Hypothalamus (tissue), 51 donors: ENCODE data around the gene GOLGA6A.
"Not testable (repeated sequence)": the region's sequence is repeated elsewhere in the genome, so short reads cannot be mapped to it uniquely, and the experiment has no call there.

ENCODE experiments used
- DNase-seq, 51 donors: peaks; one replicate each; lab custom pipeline; 2025; lab: John Stamatoyannopoulos, UW

Gene GOLGA6A

GRCh38 chr15:74082450-74082849 is at the start of gene GOLGA6A:
TSS of gene GOLGA6A (minus strand) at chr15:74082550. CDS start at chr15:74082509, 41 bp downstream.
- DNase-seq, result not testable (repeated sequence)

GRCh38 chr15:74131628-74132413 is 49.5 kb upstream of the GOLGA6A start:
- DNase-seq, result no peak

GRCh38 chr15:74130849-74131627 is 48.7 kb upstream of the GOLGA6A start:
- no peak for DNase-seq

DNA sequence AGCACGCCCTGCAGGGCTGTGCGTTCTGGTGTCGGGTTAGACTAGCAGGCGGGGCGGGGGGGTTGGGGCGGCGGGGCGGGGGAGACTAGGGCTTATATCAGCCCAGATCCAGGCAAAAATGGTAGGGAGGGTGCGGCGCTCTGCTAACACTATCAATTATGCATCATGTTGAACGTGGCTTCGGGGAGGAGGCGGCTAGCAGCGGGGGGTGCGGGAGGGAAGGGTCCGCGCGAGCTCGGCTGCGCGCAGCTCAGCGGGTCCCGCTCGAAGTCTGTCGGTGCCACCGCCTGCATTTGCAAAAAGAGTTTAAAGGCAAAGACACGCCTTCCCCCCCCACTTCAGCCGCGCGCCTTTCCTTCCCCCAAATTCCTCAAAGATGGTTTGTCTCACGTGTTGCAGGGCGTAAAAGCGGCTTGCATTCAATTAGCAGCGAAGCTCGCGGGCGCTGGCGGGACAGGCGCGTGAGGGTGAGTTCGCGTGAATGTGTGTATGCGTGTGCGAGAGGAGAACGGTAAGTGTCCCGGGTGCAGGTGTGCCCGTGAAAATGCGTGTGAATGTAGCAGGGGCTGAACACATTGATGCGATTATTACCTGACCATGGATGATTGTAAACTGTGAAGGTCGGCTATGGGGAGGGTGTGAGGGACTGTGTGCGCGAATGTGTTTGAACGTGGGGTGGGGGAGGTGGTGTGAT is 48.0 kb upstream of the GOLGA6A start, which contains the start of gene ISLR2:
TSS of gene ISLR2 (plus strand) at position 432 of the 694 bp plus-strand sequence. CDS start 2,169 bp downstream, outside the sequence.
- peak in 1 of 51 donors; percentile 31 for DNase-seq

- DNase-seq, result peak in 2 of 51 donors; percentile 16 to 66
Measured at GRCh38 chr15:74129586-74130154, 47.3 kb upstream of the GOLGA6A start.

GRCh38 chr15:74128785-74129585 is 46.6 kb upstream of the GOLGA6A start:
- DNase-seq, result peak in 1 of 51 donors; percentile 20

DNA sequence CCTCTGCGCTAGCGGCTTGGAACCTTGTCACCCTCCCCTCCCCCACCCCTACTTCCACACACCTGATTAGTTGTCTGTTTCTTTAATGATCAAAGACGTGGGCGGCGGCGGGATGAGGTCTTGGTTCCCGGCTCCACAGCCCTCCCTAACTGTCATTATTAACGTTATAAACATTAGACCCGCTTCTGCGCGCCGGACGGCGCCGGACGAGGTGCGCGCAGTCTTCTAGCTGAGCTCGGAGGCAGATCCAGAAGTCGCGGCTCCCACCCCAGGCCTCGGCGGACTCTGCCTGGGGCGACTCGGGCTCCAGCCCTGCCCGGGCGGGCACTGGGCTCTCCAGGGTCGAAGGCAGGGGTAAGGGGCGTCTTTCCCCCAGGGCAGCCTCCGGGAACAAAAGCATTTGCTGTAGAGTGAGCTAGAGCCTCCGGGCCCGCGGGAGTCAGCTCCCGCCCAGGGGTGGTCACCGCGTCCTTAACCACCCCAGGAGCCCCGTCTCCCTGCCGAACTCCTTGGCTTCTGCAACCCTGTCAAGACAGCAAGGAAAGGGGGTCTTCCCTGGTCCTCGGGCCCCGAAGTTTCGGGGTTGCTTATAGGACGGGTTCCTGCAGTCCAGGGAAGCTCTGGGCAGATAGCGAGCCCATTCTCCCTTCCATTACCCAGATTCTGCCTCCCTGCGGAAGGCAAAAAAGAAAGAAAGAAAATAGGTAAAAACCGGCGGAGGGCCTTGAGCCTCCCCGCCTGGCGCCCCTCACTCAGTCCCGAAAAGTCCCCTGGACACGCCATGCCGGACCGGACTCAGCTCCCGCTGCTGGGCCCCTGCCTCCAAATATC is 45.8 kb upstream of the GOLGA6A start:
- peak in 1 of 51 donors; percentile 72 for DNase-seq

- DNase-seq, result peak; percentile 20 to 93 (median 72)
Measured at GRCh38 chr15:74127255-74127953, 45.1 kb upstream of the GOLGA6A start.

DNA sequence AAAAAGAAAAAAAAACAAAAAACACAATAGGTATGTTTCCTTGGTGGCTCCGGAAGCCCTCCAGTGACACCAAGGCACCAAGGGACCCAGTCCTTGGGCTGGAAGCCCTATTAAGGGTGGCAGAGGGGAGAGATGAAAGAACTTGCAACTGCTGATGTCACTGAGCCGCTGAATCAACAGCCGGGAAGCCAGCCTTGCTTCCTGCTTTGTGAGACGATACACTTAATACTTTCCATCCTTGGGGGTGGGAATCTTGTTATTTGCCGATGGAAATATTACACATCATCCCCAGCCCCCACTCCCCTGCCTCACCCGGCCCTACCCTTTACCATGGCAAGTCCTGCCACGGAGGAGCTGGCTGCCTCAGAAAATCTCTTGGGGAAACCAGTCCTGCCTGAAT is 42.4 kb upstream of the GOLGA6A start:
- no peak for DNase-seq

DNA sequence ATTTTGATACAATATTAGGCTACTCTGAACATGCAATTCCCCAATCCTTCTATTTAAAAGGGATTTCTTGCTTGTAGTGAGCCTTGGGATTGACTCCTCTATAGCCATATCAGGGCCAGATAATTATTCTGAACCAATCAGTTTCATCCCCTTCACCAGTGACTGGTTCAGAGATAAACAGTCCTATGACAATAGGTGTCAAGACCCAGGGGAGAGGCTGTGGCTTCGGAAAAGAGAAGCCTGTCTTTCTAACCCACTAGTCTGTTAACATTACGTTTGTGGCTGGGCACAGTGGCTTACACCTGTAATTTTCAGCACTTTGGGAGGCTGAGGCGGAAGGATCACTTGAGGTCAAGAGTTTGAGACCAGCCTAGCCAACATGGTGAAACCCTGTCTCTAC is 41.8 kb upstream of the GOLGA6A start:
- DNase-seq, result no peak

- no peak for DNase-seq
Measured at GRCh38 chr15:74123658-74124057, 41.3 kb upstream of the GOLGA6A start.

GRCh38 chr15:74123131-74123429 is 40.7 kb upstream of the GOLGA6A start:
- no peak for DNase-seq

- DNase-seq, result no peak
Measured at GRCh38 chr15:74122403-74123130, 40.2 kb upstream of the GOLGA6A start.

DNA sequence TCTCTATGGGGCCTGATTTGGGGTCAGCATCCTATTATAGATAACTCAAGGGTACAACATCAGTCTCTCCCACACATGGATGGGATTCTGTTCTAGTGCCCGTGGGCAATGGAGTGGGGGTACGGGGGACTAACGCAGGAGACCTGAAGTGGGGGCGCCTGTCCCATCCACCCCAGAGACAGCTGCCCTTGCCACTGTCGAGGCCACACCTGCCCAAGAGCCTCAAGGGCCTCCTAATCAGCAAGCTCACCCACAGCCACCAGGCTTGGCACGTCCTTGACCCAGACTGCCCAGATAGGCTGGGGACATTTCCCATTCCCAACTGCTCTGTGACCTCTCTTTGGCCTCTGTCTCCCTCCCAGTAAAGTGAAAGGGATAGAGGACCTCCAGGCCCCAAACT is 39.5 kb upstream of the GOLGA6A start:
- DNase-seq, result no peak

- no peak for DNase-seq
Measured at GRCh38 chr15:74121039-74121438, 38.7 kb upstream of the GOLGA6A start.

DNA sequence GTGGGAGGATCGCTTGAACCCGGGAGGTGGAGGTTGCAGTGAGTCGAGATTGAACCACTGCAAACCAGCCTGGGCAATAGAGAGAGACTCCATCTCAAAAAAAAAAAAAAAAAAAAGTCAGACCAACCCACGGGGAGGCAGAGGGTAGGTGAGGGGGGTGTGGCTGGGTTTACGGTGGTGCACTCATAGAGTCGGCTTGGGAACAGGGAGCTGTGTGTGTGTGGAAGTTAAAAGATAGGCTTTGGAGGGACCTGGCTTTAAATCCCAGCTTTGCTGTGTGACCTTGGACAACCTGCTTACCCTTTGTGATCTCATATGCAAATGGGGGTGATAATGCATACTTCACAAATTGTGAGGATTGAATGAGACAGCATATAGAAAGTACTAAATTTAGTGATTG is 38.1 kb upstream of the GOLGA6A start:
- no peak for DNase-seq

- no peak for DNase-seq
Measured at GRCh38 chr15:74109713-74110112, 27.4 kb upstream of the GOLGA6A start.

DNA sequence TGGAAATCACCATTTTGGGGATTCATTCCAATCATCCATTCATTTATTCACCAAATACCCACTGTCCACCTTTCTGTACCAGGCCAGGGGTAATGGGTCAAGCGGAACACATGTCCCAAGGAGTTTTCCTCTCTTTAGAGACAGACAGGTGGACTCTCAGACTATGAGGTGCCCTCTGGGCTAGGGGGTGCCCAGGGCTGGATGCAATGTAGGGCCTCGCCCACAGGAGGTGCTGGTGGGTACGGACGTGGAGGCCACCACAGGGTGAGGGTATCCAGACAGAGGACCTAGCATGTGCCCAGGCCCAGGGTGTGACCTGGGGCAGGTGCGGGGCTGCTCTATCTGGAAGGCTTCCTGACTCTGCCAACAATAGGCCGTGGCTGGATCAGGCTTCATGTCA is 26.3 kb upstream of the GOLGA6A start:
- not testable (repeated sequence) for DNase-seq
